NCI-H345 treated with DMSO at 0.1 percent for 48 hours (cell line): ENCODE data around the gene ARHGEF7.

Experiments used
- DNase-seq: peaks from one replicate; lab custom pipeline; 2025; ENCODE audit not compliant: unreplicated experiment; lab: John Stamatoyannopoulos, UW

ARHGEF7 gene

GRCh38 chr13:111272117-111272516 is 157.0 kb downstream of the ARHGEF7 start:
- no peak for DNase-seq

- no peak for DNase-seq
Measured at GRCh38 chr13:111275382-111275781, 160.3 kb downstream of the ARHGEF7 start.

- DNase-seq: no peak
Measured at GRCh38 chr13:111275995-111276618, 161.0 kb downstream of the ARHGEF7 start.

GRCh38 chr13:111278258-111278657 is 163.1 kb downstream of the ARHGEF7 start:
- DNase-seq: no peak

- no peak for DNase-seq
Measured at GRCh38 chr13:111278743-111279652, 163.9 kb downstream of the ARHGEF7 start.

GRCh38 chr13:111280226-111280625 is 165.1 kb downstream of the ARHGEF7 start:
- no peak for DNase-seq

GRCh38 chr13:111280681-111281585 is 165.8 kb downstream of the ARHGEF7 start:
- no peak for DNase-seq

- no peak for DNase-seq
Measured at GRCh38 chr13:111281751-111282311, 166.7 kb downstream of the ARHGEF7 start.

- DNase-seq: no peak
Measured at GRCh38 chr13:111282425-111282824, 167.3 kb downstream of the ARHGEF7 start.

GRCh38 chr13:111282997-111283396 is 167.9 kb downstream of the ARHGEF7 start:
- no peak for DNase-seq

GRCh38 chr13:111283457-111283856 is 168.3 kb downstream of the ARHGEF7 start:
- DNase-seq: no peak

GRCh38 chr13:111283991-111284390 is 168.9 kb downstream of the ARHGEF7 start:
- no peak for DNase-seq

- no peak for DNase-seq
Measured at GRCh38 chr13:111284565-111284964, 169.5 kb downstream of the ARHGEF7 start.

GRCh38 chr13:111286162-111286561 is 171.1 kb downstream of the ARHGEF7 start:
- no peak for DNase-seq

GRCh38 chr13:111286749-111287148 is 171.6 kb downstream of the ARHGEF7 start:
- DNase-seq: no peak

GRCh38 chr13:111287201-111287600 is 172.1 kb downstream of the ARHGEF7 start:
- no peak for DNase-seq

- DNase-seq: no peak
Measured at GRCh38 chr13:111288276-111288675, 173.2 kb downstream of the ARHGEF7 start.

- no peak for DNase-seq
Measured at GRCh38 chr13:111289251-111289650, 174.1 kb downstream of the ARHGEF7 start.

- no peak for DNase-seq
Measured at GRCh38 chr13:111291908-111292307, 176.8 kb downstream of the ARHGEF7 start.

- no peak for DNase-seq
Measured at GRCh38 chr13:111292710-111293485, 177.8 kb downstream of the ARHGEF7 start.
